ENCODE measurements around the gene MOB3A. TPM values are rescaled to one million over a fixed set of nuclear protein-coding genes. Genes with fewer than 3 reads are reported as not detected.

The MOB3A gene
- total RNA-seq, 4 donors from 2014 or later: 16.0 to 30.8 (median 22.2) TPM

GRCh38 chr19:2064788-2065524 is 31.2 kb downstream of the MOB3A start:
- H3K27me3 ChIP-seq: no peaks in the 10 kb centered on the region
- peaks cover 27 to 32% of the 10 kb centered on the region in 2 donors for H3K4me1 ChIP-seq
- no peaks in the 10 kb centered on the region for H3K36me3 ChIP-seq
- H3K4me3 ChIP-seq: peak overlapping the region; percentile 36 to 53 (median 47)
- ATAC-seq (peak; percentile 59 to 60), DNase-seq (peak; percentile 95 to 98)
- no peaks in the 10 kb centered on the region for H3K9me3 ChIP-seq
- intact Hi-C loops (cut with DNase I; ENCODE audit: low total_unique reads): loop anchor here (2.0 to 10.0 kb wide), 6 partner anchors 14 to 1310 kb away; partner anchors contain the start of genes GPX4, MIDN and MKNK2
- TF ChIP-seq POLR2A (IDR thresholded peaks at IDR 0.05): peak; percentile 90 to 96
- peak in 2 of 5 experiments; percentile 19 to 74 for TF ChIP-seq CTCF (IDR thresholded peaks at IDR 0.05 in 4 of 5, conservative IDR thresholded peaks at IDR 0.05 in 1 of 5)
- peak overlapping the region; percentile 95 to 100 (median 98) for H3K27ac ChIP-seq
- in situ Hi-C loops (cut with MboI; ENCODE audit: low sequenced_read_pairs in 4 of 4): loop anchor here (5.0 to 10.0 kb wide), 3 partner anchors 38 to 130 kb away; no protein-coding TSS in a partner anchor

GRCh38 chr19:2064395-2064787 is 31.7 kb downstream of the MOB3A start:
- ATAC-seq (peak in 1 of 2 donors; percentile 15), DNase-seq (peak in 1 of 2 donors; percentile 86)
- intact Hi-C loops (cut with DNase I; ENCODE audit: low total_unique reads) (loop anchor here (2.0 to 10.0 kb wide), 6 partner anchors 14 to 1310 kb away; partner anchors contain the start of genes GPX4, MIDN and MKNK2), in situ Hi-C loops (cut with MboI; ENCODE audit: low sequenced_read_pairs in 4 of 4) (loop anchor here in 1 of 4 donors (10.0 kb wide), 1 partner anchor 130 kb away; no protein-coding TSS in a partner anchor)
- Histone ChIP-seq H3K4me1 (peaks cover 33 to 37% of the 10 kb centered on the region in 2 donors), H3K4me3 (peak overlapping the region; percentile 36 to 53 (median 47)), H3K27ac (peak overlapping the region; percentile 95 to 100 (median 98)), H3K36me3 (no peaks in the 10 kb centered on the region), H3K9me3 (no peaks in the 10 kb centered on the region), H3K27me3 (no peaks in the 10 kb centered on the region)
- no peak for TF ChIP-seq POLR2A (IDR thresholded peaks at IDR 0.05)
- TF ChIP-seq CTCF (IDR thresholded peaks at IDR 0.05 in 4 of 5, conservative IDR thresholded peaks at IDR 0.05 in 1 of 5): no peak

- TF ChIP-seq POLR2A (IDR thresholded peaks at IDR 0.05) (no peak), CTCF (IDR thresholded peaks at IDR 0.05 in 4 of 5, conservative IDR thresholded peaks at IDR 0.05 in 1 of 5) (no peak)
- Histone ChIP-seq H3K27me3 (no peaks in the 10 kb centered on the region), H3K4me1 (peaks cover 39 to 43% of the 10 kb centered on the region in 2 donors), H3K27ac (peak overlapping the region; percentile 95 to 100 (median 98)), H3K4me3 (peak overlapping the region; percentile 36 to 53 (median 47)), H3K9me3 (no peaks in the 10 kb centered on the region), H3K36me3 (no peaks in the 10 kb centered on the region)
- DNase-seq (no peak), ATAC-seq (no peak)
- in situ Hi-C loops (cut with MboI; ENCODE audit: low sequenced_read_pairs in 4 of 4) (loop anchor here in 1 of 4 donors (10.0 kb wide), 1 partner anchor 129 kb away; no protein-coding TSS in a partner anchor), intact Hi-C loops (cut with DNase I; ENCODE audit: low total_unique reads) (loop anchor here (2.0 to 10.0 kb wide), 6 partner anchors 13 to 1311 kb away; partner anchors contain the start of genes GPX4, MIDN and MKNK2)
These were observed 32.3 kb downstream of the MOB3A start for GRCh38 chr19:2063824-2064223.

- H3K27me3 ChIP-seq: no peaks in the 10 kb centered on the region
- no peak for TF ChIP-seq POLR2A (IDR thresholded peaks at IDR 0.05)
- TF ChIP-seq CTCF (IDR thresholded peaks at IDR 0.05 in 4 of 5, conservative IDR thresholded peaks at IDR 0.05 in 1 of 5): no peak
- ATAC-seq: no peak
- peaks cover 42 to 51% of the 10 kb centered on the region in 2 donors for H3K4me1 ChIP-seq
- H3K36me3 ChIP-seq: no peaks in the 10 kb centered on the region
- in situ Hi-C loops (cut with MboI; ENCODE audit: low sequenced_read_pairs in 4 of 4) (loop anchor here in 1 of 4 donors (10.0 kb wide), 1 partner anchor 128 kb away; no protein-coding TSS in a partner anchor), intact Hi-C loops (cut with DNase I; ENCODE audit: low total_unique reads) (loop anchor here (5.0 to 10.0 kb wide), 5 partner anchors 565 to 1312 kb away; partner anchors contain the start of genes GPX4 and MIDN)
- DNase-seq: no peak
- H3K9me3 ChIP-seq: no peaks in the 10 kb centered on the region
- H3K4me3 ChIP-seq: no peak overlapping the region
- H3K27ac ChIP-seq: peak overlapping the region; percentile 95 to 100 (median 98)
These were observed 33.4 kb downstream of the MOB3A start for GRCh38 chr19:2062770-2063169.
